WTC11 (cell line): Measurements from ENCODE around the gene ATP9A.

Experiments
- AFF4 ChIP-seq: sonication (generic); formaldehyde crosslinking; IDR thresholded peaks from 2 replicates; pipeline ENCODE4 v1.8.1; 2023; ENCODE audit warnings: mild to moderate bottlenecking, missing genetic modification reagents, borderline replicate concordance
- AR ChIP-seq: fragments of 250-450 bp; sonication (Bioruptor Pico); IDR thresholded peaks from 2 replicates; pipeline ENCODE4 v1.9.0; 2021; ENCODE audit warnings: mild to moderate bottlenecking
- ATF3 ChIP-seq: sonication (generic); formaldehyde crosslinking; conservative IDR thresholded peaks from 2 replicates; pipeline ENCODE4 v1.8.1; 2022; ENCODE audit warnings: mild to moderate bottlenecking, missing genetic modification reagents
- CREB1 ChIP-seq: sonication (generic); formaldehyde crosslinking; IDR thresholded peaks from 2 replicates; pipeline ENCODE4 v1.8.0; 2023; ENCODE audit warnings: mild to moderate bottlenecking, missing genetic modification reagents
- CTCF ChIP-seq: fragments of 200-600 bp; IDR thresholded peaks from 2 replicates; pipeline ENCODE4 v1.8.0; 2022; ENCODE audit warnings: antibody characterized with exemption
- E2F4 ChIP-seq: sonication (generic); formaldehyde crosslinking; IDR thresholded peaks from 2 replicates; pipeline ENCODE4 v1.8.1; 2022; ENCODE audit warnings: low read depth, mild to moderate bottlenecking, moderate library complexity, missing genetic modification reagents, borderline replicate concordance
- FOXJ3 ChIP-seq: sonication (generic); formaldehyde crosslinking; IDR thresholded peaks from 2 replicates; pipeline ENCODE4 v1.9.0; 2021; ENCODE audit warnings: missing genetic modification reagents, mild to moderate bottlenecking, borderline replicate concordance
- MAX ChIP-seq: sonication (generic); formaldehyde crosslinking; IDR thresholded peaks from 2 replicates; pipeline ENCODE4 v1.8.0; 2022; ENCODE audit warnings: mild to moderate bottlenecking, missing genetic modification reagents
- SP1 ChIP-seq: sonication (generic); formaldehyde crosslinking; conservative IDR thresholded peaks from 2 replicates; pipeline ENCODE4 v1.8.1; 2022; ENCODE audit warnings: missing genetic modification reagents
- TEAD1 ChIP-seq: sonication (generic); formaldehyde crosslinking; IDR thresholded peaks from 2 replicates; pipeline ENCODE4 v1.8.0; 2022; ENCODE audit warnings: mild to moderate bottlenecking, missing genetic modification reagents
- TEAD4 ChIP-seq: sonication (generic); formaldehyde crosslinking; IDR thresholded peaks from 2 replicates; pipeline ENCODE4 v1.8.0; 2022; ENCODE audit warnings: mild to moderate bottlenecking, missing genetic modification reagents
- USF2 ChIP-seq: sonication (generic); formaldehyde crosslinking; IDR thresholded peaks from 2 replicates; pipeline ENCODE4 v1.8.1; 2023; ENCODE audit warnings: mild to moderate bottlenecking, missing genetic modification reagents, moderate library complexity
- ZNF263 ChIP-seq: sonication (generic); formaldehyde crosslinking; IDR thresholded peaks from 2 replicates; pipeline ENCODE4 v1.8.1; 2022; ENCODE audit warnings: low read depth, mild to moderate bottlenecking, moderate library complexity, missing genetic modification reagents

- TF ChIP-seq CTCF (no peak), TEAD1 (no peak), ATF3 (CRISPR knock-in tag) (no peak), TEAD4 (no peak), SP1 (CRISPR knock-in tag) (no peak), ZNF263 (CRISPR knock-in tag) (no peak), AFF4 (CRISPR knock-in tag) (no peak), MAX (CRISPR knock-in tag) (no peak), CREB1 (no peak), FOXJ3 (CRISPR knock-in tag) (no peak), AR (no peak), E2F4 (CRISPR knock-in tag) (no peak), USF2 (no peak)
Measured at GRCh38 chr20:51713213-51713598, 55.0 kb downstream of the ATP9A start.
